HG03432 (cell line): Measurements from ENCODE around the gene AVEN.
"Not testable (repeated sequence)": the region's sequence is repeated elsewhere in the genome, so short reads cannot be mapped to it uniquely, and the experiment has no call there.

Experiments used
- ATAC-seq: cut with Tn5 transposase; IDR thresholded peaks from one replicate; pipeline ENCODE4 v1.9.1; 2021; ENCODE audit warnings: mild to moderate bottlenecking, moderate library complexity; ENCODE audit not compliant: unreplicated experiment

The AVEN gene

GRCh38 chr15:33857726-33858125, 181.3 kb downstream of the AVEN start:
- no peak for ATAC-seq

- no peak for ATAC-seq
Observed at GRCh38 chr15:33852570-33852969, 186.4 kb downstream of the AVEN start.

- no peak for ATAC-seq
Observed at GRCh38 chr15:33852094-33852493, 186.9 kb downstream of the AVEN start.

GRCh38 chr15:33851079-33851478, 187.9 kb downstream of the AVEN start:
- no peak for ATAC-seq

GRCh38 chr15:33848011-33848410, 191.0 kb downstream of the AVEN start:
- ATAC-seq = no peak

GRCh38 chr15:33846862-33847261, 192.1 kb downstream of the AVEN start:
- no peak for ATAC-seq

GRCh38 chr15:33846142-33846541, 192.9 kb downstream of the AVEN start:
- ATAC-seq = no peak

GRCh38 chr15:33844597-33844996, 194.4 kb downstream of the AVEN start:
- ATAC-seq = no peak

- ATAC-seq = no peak
Observed at GRCh38 chr15:33844186-33844585, 194.8 kb downstream of the AVEN start.

GRCh38 chr15:33840615-33841014, 198.4 kb downstream of the AVEN start:
- no peak for ATAC-seq

GRCh38 chr15:33839540-33839939, 199.5 kb downstream of the AVEN start:
- ATAC-seq = no peak

GRCh38 chr15:33837294-33837693, 201.7 kb downstream of the AVEN start:
- ATAC-seq = no peak

- no peak for ATAC-seq
Observed at GRCh38 chr15:33834892-33835743, 203.9 kb downstream of the AVEN start.

GRCh38 chr15:33831646-33832045, 207.4 kb downstream of the AVEN start:
- no peak for ATAC-seq

GRCh38 chr15:33830351-33830750, 208.7 kb downstream of the AVEN start:
- no peak for ATAC-seq

- no peak for ATAC-seq
Observed at GRCh38 chr15:33826201-33826600, 212.8 kb downstream of the AVEN start.

GRCh38 chr15:33825453-33825852, 213.6 kb downstream of the AVEN start:
- no peak for ATAC-seq

GRCh38 chr15:33823119-33823518, 215.9 kb downstream of the AVEN start:
- no peak for ATAC-seq

GRCh38 chr15:33822479-33822878, 216.5 kb downstream of the AVEN start:
- no peak for ATAC-seq

- ATAC-seq = not testable (repeated sequence)
Observed at GRCh38 chr15:33819499-33819898, 219.5 kb downstream of the AVEN start.
